ENCODE data around the gene ATL1.
"Not testable (repeated sequence)": the region's sequence is repeated elsewhere in the genome, so short reads cannot be mapped to it uniquely, and the experiment has no call there.

The ATL1 gene

GRCh38 chr14:50658203-50658602 is 98.3 kb downstream of the ATL1 start:
- DNase-seq (ENCODE audit: low read depth) = no peak

GRCh38 chr14:50659327-50659974 is 99.5 kb downstream of the ATL1 start:
- DNase-seq (ENCODE audit: low read depth) = no peak

- not testable (repeated sequence) for DNase-seq (ENCODE audit: low read depth)
Observed at GRCh38 chr14:50664579-50664978, 104.6 kb downstream of the ATL1 start.

- DNase-seq (ENCODE audit: low read depth) = not testable (repeated sequence)
Observed at GRCh38 chr14:50665300-50665699, 105.4 kb downstream of the ATL1 start.

GRCh38 chr14:50666772-50667683 is 107.1 kb downstream of the ATL1 start:
- DNase-seq (ENCODE audit: low read depth) = no peak

- DNase-seq (ENCODE audit: low read depth) = no peak
Observed at GRCh38 chr14:50667684-50667995, 107.7 kb downstream of the ATL1 start.

GRCh38 chr14:50667996-50668825 is 108.3 kb downstream of the ATL1 start, which contains the start of gene SAV1:
Gene SAV1, minus strand, starts transcription at chr14:50668306. Its CDS starts 339 bp downstream, at chr14:50667967.
- peak; percentile 35 for DNase-seq (ENCODE audit: low read depth)

GRCh38 chr14:50668826-50669143 is 108.8 kb downstream of the ATL1 start:
- no peak for DNase-seq (ENCODE audit: low read depth)

- DNase-seq (ENCODE audit: low read depth) = no peak
Observed at GRCh38 chr14:50669441-50669986, 109.6 kb downstream of the ATL1 start.

- no peak for DNase-seq (ENCODE audit: low read depth)
Observed at GRCh38 chr14:50670196-50670865, 110.4 kb downstream of the ATL1 start.

GRCh38 chr14:50670866-50671256 is 110.9 kb downstream of the ATL1 start:
- no peak for DNase-seq (ENCODE audit: low read depth)

GRCh38 chr14:50675597-50675996 is 115.7 kb downstream of the ATL1 start:
- DNase-seq (ENCODE audit: low read depth) = no peak

GRCh38 chr14:50676814-50677516 is 117.0 kb downstream of the ATL1 start:
- no peak for DNase-seq (ENCODE audit: low read depth)

GRCh38 chr14:50677527-50678063 is 117.7 kb downstream of the ATL1 start:
- no peak for DNase-seq (ENCODE audit: low read depth)

GRCh38 chr14:50678163-50678562 is 118.2 kb downstream of the ATL1 start:
- no peak for DNase-seq (ENCODE audit: low read depth)

GRCh38 chr14:50679674-50680073 is 119.7 kb downstream of the ATL1 start:
- no peak for DNase-seq (ENCODE audit: low read depth)

All from activated T-helper 9 cell treated with anti-CD3 and anti-CD28 coated beads, Interleukin-2, amount 50 U/mL, for 16 hours (primary cell).